ENCODE results near the gene ITM2B.

Gene ITM2B

DNA sequence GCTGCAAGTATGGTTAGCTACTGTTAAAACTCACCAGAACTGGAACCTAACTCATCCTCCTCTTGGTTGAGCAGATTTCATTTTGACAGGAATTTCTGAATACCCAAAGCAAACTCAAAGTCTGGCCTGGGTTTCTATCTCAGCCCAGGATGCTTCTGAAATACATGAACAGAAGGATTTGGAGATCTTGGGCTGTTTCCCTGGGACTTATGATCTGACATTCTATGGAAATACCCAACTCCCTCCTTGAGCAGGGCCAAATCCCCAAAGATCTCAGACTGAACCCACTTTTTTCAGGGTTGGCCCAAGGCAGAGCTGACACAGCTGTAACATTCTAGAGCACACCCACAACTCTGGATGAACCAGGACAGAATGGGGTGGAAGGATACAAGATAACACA is 1.1 kb upstream of the ITM2B start:
- no peak for DNase-seq
- TF ChIP-seq CTCF (IDR thresholded peaks at IDR 0.05; ENCODE audit: low read depth, low read length, missing control alignments) = no peak
- no peak overlapping the region for H3K27ac ChIP-seq

DNA sequence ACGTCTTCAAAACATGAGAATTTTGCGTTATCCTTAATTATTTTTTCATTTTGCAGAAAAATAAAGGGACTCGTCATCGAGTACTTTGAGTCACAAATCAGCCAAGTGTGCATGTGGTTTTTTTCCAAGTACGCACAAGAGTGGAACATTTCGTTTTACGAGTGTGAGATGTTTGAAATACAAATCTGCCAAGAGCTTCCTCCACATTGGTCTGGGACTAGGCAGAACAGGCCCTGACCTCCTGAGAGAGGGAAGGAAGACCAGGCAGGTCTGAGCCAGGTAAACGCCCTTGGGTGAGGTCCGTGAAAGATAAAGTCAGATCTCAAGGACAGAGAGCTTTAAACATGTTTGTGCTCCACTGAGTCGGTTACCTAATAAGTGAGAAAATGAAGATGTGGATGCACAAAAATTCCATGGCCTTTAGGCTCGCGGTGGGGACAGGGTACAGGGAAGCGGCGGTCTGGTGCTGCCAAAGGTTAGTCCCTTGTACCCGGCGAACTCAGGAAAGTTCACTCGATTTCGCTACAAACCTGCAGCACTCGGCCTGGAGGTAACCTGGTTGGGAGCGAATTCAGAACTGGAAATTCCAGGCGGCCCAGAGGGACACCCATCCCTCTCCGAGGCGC is 473 bp upstream of the ITM2B start:
- no peaks in the 10 kb centered on the region for H3K27me3 ChIP-seq (replicated peaks)
- no peak overlapping the region for H3K27ac ChIP-seq
- peaks cover 5% of the 10 kb centered on the region for H3K36me3 ChIP-seq (replicated peaks)
- TF ChIP-seq CTCF (IDR thresholded peaks at IDR 0.05; ENCODE audit: low read depth, low read length, missing control alignments) = no peak
- peak overlapping the region; percentile 95 for H3K4me3 ChIP-seq (ENCODE audit: low read depth, low read length)
- DNase-seq = no peak
- in situ Hi-C loops (cut with HindIII; ENCODE audit: low pct_ligation_motif_present, low sequenced_read_pairs) = no loop called here

More for the DNA sequence above, 1.1 kb upstream of the ITM2B start:
- in situ Hi-C loops (cut with HindIII; ENCODE audit: low pct_ligation_motif_present, low sequenced_read_pairs) = no loop called here
- no peak overlapping the region for H3K4me3 ChIP-seq (ENCODE audit: low read depth, low read length)
- peaks cover 5% of the 10 kb centered on the region for H3K36me3 ChIP-seq (replicated peaks)
- H3K27me3 ChIP-seq (replicated peaks) = no peaks in the 10 kb centered on the region

DNA sequence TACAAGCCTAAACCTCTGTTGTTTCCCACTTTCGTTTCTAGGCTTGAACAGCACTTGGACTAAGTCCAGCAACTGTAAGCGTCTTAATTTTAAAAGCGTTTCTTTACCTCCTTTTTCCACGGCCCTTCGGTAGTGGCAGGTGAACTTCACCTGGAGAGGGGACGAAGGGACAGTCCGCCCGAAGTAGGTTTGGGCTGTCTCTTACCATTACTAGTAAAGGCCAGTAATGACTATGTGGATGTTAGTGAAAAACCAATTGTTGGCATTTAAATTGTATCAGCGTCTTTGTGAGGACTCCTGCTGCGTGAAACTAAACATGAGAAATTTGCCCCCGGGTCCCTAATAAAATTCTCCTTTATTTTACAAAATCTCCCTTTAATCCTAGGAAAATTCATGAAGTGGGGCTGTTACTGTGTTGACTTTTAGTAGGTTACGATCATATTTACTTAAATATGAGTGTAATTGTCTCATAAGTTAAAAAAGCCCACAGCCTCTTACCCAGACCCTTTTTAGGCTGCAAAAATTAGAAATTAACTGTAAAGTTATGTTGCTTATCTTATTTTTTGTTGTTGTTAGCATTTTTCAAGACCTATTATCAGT is 983 bp downstream of the ITM2B start:
- DNase-seq = no peak
- no peaks in the 10 kb centered on the region for H3K27me3 ChIP-seq (replicated peaks)
- H3K4me3 ChIP-seq (ENCODE audit: low read depth, low read length) = peak overlapping the region; percentile 95
- in situ Hi-C loops (cut with HindIII; ENCODE audit: low pct_ligation_motif_present, low sequenced_read_pairs) = no loop called here
- peaks cover 5% of the 10 kb centered on the region for H3K36me3 ChIP-seq (replicated peaks)
- peak overlapping the region; percentile 91 for H3K27ac ChIP-seq
- no peak for TF ChIP-seq CTCF (IDR thresholded peaks at IDR 0.05; ENCODE audit: low read depth, low read length, missing control alignments)

- DNase-seq = no peak
- peak overlapping the region; percentile 91 for H3K27ac ChIP-seq
- peak overlapping the region; percentile 95 for H3K4me3 ChIP-seq (ENCODE audit: low read depth, low read length)
- no peak for TF ChIP-seq CTCF (IDR thresholded peaks at IDR 0.05; ENCODE audit: low read depth, low read length, missing control alignments)
- H3K27me3 ChIP-seq (replicated peaks) = no peaks in the 10 kb centered on the region
- in situ Hi-C loops (cut with HindIII; ENCODE audit: low pct_ligation_motif_present, low sequenced_read_pairs) = no loop called here
- H3K36me3 ChIP-seq (replicated peaks) = peaks cover 5% of the 10 kb centered on the region
These were observed 1.7 kb downstream of the ITM2B start for GRCh38 chr13:48234566-48235340.

- no peak for DNase-seq
- Histone ChIP-seq H3K27ac (peak overlapping the region; percentile 91), H3K36me3 (replicated peaks) (peaks cover 5% of the 10 kb centered on the region), H3K4me3 (ENCODE audit: low read depth, low read length) (peak overlapping the region; percentile 95), H3K27me3 (replicated peaks) (no peaks in the 10 kb centered on the region)
- in situ Hi-C loops (cut with HindIII; ENCODE audit: low pct_ligation_motif_present, low sequenced_read_pairs) = no loop called here
- TF ChIP-seq CTCF (IDR thresholded peaks at IDR 0.05; ENCODE audit: low read depth, low read length, missing control alignments) = no peak
These were observed 2.5 kb downstream of the ITM2B start for GRCh38 chr13:48235341-48236135.

Data from brain microvascular endothelial cell (primary cell).